ENCODE results near the gene TBC1D20. TPM values are rescaled to one million over a fixed set of nuclear protein-coding genes. Genes with fewer than 3 reads are reported as not detected.

Gene TBC1D20
- total and polyA plus RNA-seq, 2 of the 4 experiments (the other 2 are of a cell fraction) = 39.1 to 42.8 TPM

GRCh38 chr20:472137-472846, 10.0 kb upstream of the TBC1D20 start:
- H3K9me3 ChIP-seq (ENCODE audit: control insufficient read depth, insufficient read depth, low read length) = peaks cover 2% of the 10 kb centered on the region; the same call in 1 of the 2 replicates
- no peak overlapping the region for H3K27ac ChIP-seq (ENCODE audit: insufficient read depth, low read length)
- 95% methylated on average over 3 of the region's 9 CpGs; no CpG with 5 or more reads in 1 of the 2 experiments for WGBS, 2 experiments (ENCODE audit: extremely low coverage in 2 of 2, insufficient read length in 1 of 2)
- no TSS peak for BruUV-seq (replicated peaks)
- no peak overlapping the region for H2AK5ac ChIP-seq (ENCODE audit: low read depth, low read length)
- in situ Hi-C loops (cut with MboI; ENCODE audit: low sequenced_read_pairs) (no loop called here), dilution Hi-C loops (cut with HindIII; ENCODE audit: low sequenced_read_pairs, unreplicated experiment) (no loop called here), intact Hi-C loops (cut with micrococcal nuclease) (no loop called here)
- H3K4ac ChIP-seq (ENCODE audit: low read depth, low read length) = no peak overlapping the region
- H4K91ac ChIP-seq (ENCODE audit: insufficient read depth, low read depth, low read length) = no peak overlapping the region
- no peak overlapping the region for H2BK120ac ChIP-seq (ENCODE audit: low read depth, low read length)
- no peak overlapping the region for H2BK15ac ChIP-seq (ENCODE audit: low read depth, low read length)
- no peak overlapping the region for H2AK9ac ChIP-seq (replicated peaks; ENCODE audit: low read depth, low read length, poor library complexity)
- peaks cover 3% of the 10 kb centered on the region; the same call in 1 of the 2 replicates for H3K4me1 ChIP-seq (ENCODE audit: control insufficient read depth, insufficient read depth, low read length)
- H3K56ac ChIP-seq (ENCODE audit: extremely low read depth, insufficient read depth, low read length) = no peak overlapping the region
- H2BK20ac ChIP-seq (ENCODE audit: low read depth, low read length) = no peak overlapping the region
- H3K18ac ChIP-seq (ENCODE audit: low read depth, low read length) = no peak overlapping the region
- peaks cover 15% of the 10 kb centered on the region for H3K9me1 ChIP-seq (ENCODE audit: insufficient read depth, low read length)
- H3K9ac ChIP-seq (ENCODE audit: low read depth, low read length) = no peak overlapping the region
- no peak overlapping the region for H3K14ac ChIP-seq (replicated peaks; ENCODE audit: low read depth, low read length)
- DNase-seq = no peak
- peaks cover 8% of the 10 kb centered on the region for H3K36me3 ChIP-seq (ENCODE audit: control insufficient read depth, insufficient read depth, low read length)
- H3K4me2 ChIP-seq (ENCODE audit: low read depth, low read length) = no peak overlapping the region
- H3K27me3 ChIP-seq (ENCODE audit: control insufficient read depth, insufficient read depth, low read length) = peaks cover 6% of the 10 kb centered on the region
- H4K8ac ChIP-seq (ENCODE audit: low read depth in 2 of 2, low read length in 2 of 2) = no peak overlapping the region
- H4K5ac ChIP-seq (ENCODE audit: low read depth, low read length) = no peak overlapping the region
- no peak for TF ChIP-seq SMC3 (IDR thresholded peaks at IDR 0.05; ENCODE audit: low read depth, low read length)
- no peak for TF ChIP-seq BHLHE40 (IDR thresholded peaks at IDR 0.05; ENCODE audit: low read depth, low read length)
- TF ChIP-seq RAD21 (IDR thresholded peaks at IDR 0.05; ENCODE audit: low read length) = no peak
- no peak for TF ChIP-seq CEBPB (IDR thresholded peaks at IDR 0.05; ENCODE audit: low read depth, low read length)
- no peak for TF ChIP-seq CHD1 (IDR thresholded peaks at IDR 0.05; ENCODE audit: low read depth, low read length)
- TF ChIP-seq RFX5 (IDR thresholded peaks at IDR 0.05; ENCODE audit: low read depth, low read length) = no peak
- TF ChIP-seq, protein P1, sequence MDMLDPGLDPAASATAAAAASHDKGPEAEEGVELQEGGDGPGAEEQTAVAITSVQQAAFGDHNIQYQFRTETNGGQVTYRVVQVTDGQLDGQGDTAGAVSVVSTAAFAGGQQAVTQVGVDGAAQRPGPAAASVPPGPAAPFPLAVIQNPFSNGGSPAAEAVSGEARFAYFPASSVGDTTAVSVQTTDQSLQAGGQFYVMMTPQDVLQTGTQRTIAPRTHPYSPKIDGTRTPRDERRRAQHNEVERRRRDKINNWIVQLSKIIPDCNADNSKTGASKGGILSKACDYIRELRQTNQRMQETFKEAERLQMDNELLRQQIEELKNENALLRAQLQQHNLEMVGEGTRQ (IDR thresholded peaks at IDR 0.05; ENCODE audit: low read depth, low read length) = no peak
- ChIA-PET CTCF (no interaction called here), POLR2A (ENCODE audit: unreplicated experiment) (no interaction called here)
- no peak overlapping the region for H2AFZ ChIP-seq (replicated peaks; ENCODE audit: low read length, poor library complexity)
- no peak overlapping the region for H3K4me3 ChIP-seq (ENCODE audit: insufficient read depth, low read depth, low read length)
- H3K23ac ChIP-seq (ENCODE audit: low read depth, low read length) = no peak overlapping the region
- H2BK5ac ChIP-seq (ENCODE audit: low read depth, low read length, poor library complexity, severe bottlenecking) = no peak overlapping the region
- H4K20me1 ChIP-seq (ENCODE audit: insufficient read depth, low read length) = no peaks in the 10 kb centered on the region
- H3K79me1 ChIP-seq (ENCODE audit: low read depth in 1 of 2, low read length in 2 of 2) = 0 out of 4 replicates have a peak, but pooled peaks cover 0 to 11% of the 10 kb centered on the region in 2 experiments
- no peak for ATAC-seq (ENCODE audit: low read depth)

Measured in IMR-90 (cell line).